T-helper 2 cell treated with Interferon-gamma antibody and Interleukin-4, amounts not matched to agents 5 μg/mL and 100 μg/mL, for 36 hours (primary cell): ENCODE measurements around the gene ATP11A.
"Not testable (repeated sequence)": the region's sequence is repeated elsewhere in the genome, so short reads cannot be mapped to it uniquely, and the experiment has no call there.

Experiments
- DNase-seq: peaks from one replicate; pipeline ENCODE4 v3.0.0; 2021; ENCODE audit warnings: low spot score
- H3K27ac Mint-ChIP-seq: one replicate; pipeline ENCODE4 v1.8.0; 2021; ENCODE audit warnings: mild to moderate bottlenecking, mixed read lengths
- H3K27me3 Mint-ChIP-seq: one replicate; pipeline ENCODE4 v1.8.0; 2021; ENCODE audit warnings: low read depth, mixed read lengths
- H3K36me3 Mint-ChIP-seq: one replicate; pipeline ENCODE4 v1.8.0; 2021; ENCODE audit warnings: low read depth, mixed read lengths
- H3K4me1 Mint-ChIP-seq: one replicate; pipeline ENCODE4 v1.8.0; 2021; ENCODE audit warnings: low read depth, mixed read lengths
- H3K4me3 Mint-ChIP-seq: one replicate; pipeline ENCODE4 v1.8.0; 2022; ENCODE audit warnings: mild to moderate bottlenecking, moderate library complexity, mixed read lengths
- H3K9me3 Mint-ChIP-seq: one replicate; pipeline ENCODE4 v1.8.0; 2021; ENCODE audit warnings: mixed read lengths

ATP11A gene

DNA sequence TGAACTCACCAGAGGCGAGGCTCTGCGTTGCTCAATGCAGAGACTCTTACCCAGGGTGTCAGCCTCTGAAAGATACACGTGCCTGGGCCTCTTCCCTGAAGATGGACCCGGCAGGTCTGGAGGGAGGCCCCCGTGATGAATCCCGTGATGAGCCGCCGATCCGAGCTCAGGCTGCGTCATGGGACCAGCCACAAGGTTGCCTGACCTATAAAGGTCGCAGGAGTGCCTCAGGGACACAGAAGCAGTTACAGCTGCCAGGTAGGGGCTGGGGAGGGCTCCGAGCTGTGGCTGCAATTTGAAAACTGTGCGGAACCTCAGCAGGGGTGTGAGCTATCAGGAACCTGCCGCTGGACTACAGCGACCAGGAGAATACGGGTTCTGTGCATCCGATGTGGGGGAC is 10.5 kb upstream of the ATP11A start:
- H3K36me3 Mint-ChIP-seq: no peaks in the 10 kb centered on the region
- peaks cover 7% of the 10 kb centered on the region for H3K4me1 Mint-ChIP-seq
- no peak overlapping the region for H3K27ac Mint-ChIP-seq
- H3K9me3 Mint-ChIP-seq: no peaks in the 10 kb centered on the region
- no peak overlapping the region for H3K4me3 Mint-ChIP-seq
- no peak for DNase-seq
- peaks cover 5% of the 10 kb centered on the region for H3K27me3 Mint-ChIP-seq

DNA sequence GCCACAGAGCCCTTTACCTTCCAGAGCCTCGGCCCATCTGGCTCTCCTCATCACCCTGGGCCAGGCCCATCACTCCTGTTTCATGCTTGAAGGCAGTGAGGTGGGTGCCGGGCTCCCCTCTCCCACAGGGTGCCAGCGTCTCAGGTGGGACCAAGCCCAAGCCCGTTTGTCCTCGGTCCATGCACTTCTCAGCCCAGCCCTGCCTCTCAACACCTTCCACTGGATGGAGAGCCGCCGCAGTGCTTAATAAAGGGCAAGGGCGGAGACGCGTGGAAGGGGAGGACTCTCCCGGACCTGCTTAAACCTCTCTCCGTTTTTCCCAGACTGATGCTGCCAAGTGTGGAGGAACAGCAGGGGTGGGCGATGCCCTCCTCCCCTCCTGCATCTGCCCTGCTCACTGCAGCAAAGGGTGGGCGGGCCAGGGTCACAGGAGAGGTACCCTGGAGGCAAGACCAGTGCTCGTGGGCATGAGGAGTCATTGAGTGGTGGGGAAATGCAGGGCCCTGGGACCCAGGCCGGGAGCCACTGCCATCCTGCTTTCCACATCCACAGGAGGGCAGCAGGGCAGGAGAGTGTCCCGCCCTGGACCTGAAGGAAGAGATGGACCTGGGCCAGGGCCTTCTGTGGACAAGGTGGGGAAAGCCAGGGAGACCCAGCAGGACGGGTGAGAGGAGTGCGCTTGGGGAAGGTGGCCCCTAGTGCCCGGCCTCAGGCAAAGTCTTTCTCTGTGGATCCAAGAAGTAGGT is 9.7 kb upstream of the ATP11A start:
- no peak overlapping the region for H3K27ac Mint-ChIP-seq
- H3K4me1 Mint-ChIP-seq: peaks cover 2% of the 10 kb centered on the region
- no peaks in the 10 kb centered on the region for H3K9me3 Mint-ChIP-seq
- no peak for DNase-seq
- H3K27me3 Mint-ChIP-seq: peaks cover 5% of the 10 kb centered on the region
- H3K36me3 Mint-ChIP-seq: no peaks in the 10 kb centered on the region
- no peak overlapping the region for H3K4me3 Mint-ChIP-seq

DNA sequence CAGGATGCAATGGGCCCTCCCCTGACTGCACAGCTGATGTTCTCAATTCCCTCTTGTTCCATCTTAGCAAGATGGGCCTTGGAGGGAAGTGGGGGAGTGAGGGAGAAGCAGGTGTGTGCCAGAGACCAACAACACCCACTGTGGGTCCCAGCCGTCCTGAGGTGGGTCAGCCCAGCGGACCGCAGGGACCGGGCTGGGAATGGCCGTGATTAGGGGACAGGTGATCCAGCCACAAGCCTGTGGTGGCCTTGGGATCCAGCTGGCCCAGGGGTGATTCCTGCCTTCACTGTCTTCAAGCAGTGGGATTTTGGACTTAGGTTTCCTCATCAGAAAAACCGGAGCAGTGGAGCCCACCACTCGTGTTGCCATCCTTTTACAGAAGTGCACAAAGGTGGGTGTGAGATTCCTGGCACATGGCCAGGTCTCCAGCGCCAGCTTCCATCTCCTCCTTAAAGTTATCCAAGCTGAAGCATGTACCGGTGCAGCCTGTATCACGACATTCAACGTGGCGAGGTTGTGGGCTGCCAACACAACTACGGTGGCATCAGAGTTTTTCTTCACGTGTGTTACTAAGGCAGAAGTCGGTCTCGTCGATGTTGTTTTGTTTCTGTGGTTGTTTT is 9.0 kb upstream of the ATP11A start:
- Mint-ChIP-seq H3K4me1 (no peaks in the 10 kb centered on the region), H3K27me3 (peaks cover 5% of the 10 kb centered on the region), H3K9me3 (no peaks in the 10 kb centered on the region), H3K4me3 (no peak overlapping the region), H3K27ac (no peak overlapping the region), H3K36me3 (no peaks in the 10 kb centered on the region)
- no peak for DNase-seq

GRCh38 chr13:112683581-112683980 is 6.3 kb upstream of the ATP11A start:
- Mint-ChIP-seq H3K4me1 (peaks cover 8% of the 10 kb centered on the region), H3K36me3 (peaks cover 3% of the 10 kb centered on the region), H3K27ac (no peak overlapping the region), H3K27me3 (peaks cover 5% of the 10 kb centered on the region), H3K4me3 (no peak overlapping the region), H3K9me3 (no peaks in the 10 kb centered on the region)
- DNase-seq: no peak

DNA sequence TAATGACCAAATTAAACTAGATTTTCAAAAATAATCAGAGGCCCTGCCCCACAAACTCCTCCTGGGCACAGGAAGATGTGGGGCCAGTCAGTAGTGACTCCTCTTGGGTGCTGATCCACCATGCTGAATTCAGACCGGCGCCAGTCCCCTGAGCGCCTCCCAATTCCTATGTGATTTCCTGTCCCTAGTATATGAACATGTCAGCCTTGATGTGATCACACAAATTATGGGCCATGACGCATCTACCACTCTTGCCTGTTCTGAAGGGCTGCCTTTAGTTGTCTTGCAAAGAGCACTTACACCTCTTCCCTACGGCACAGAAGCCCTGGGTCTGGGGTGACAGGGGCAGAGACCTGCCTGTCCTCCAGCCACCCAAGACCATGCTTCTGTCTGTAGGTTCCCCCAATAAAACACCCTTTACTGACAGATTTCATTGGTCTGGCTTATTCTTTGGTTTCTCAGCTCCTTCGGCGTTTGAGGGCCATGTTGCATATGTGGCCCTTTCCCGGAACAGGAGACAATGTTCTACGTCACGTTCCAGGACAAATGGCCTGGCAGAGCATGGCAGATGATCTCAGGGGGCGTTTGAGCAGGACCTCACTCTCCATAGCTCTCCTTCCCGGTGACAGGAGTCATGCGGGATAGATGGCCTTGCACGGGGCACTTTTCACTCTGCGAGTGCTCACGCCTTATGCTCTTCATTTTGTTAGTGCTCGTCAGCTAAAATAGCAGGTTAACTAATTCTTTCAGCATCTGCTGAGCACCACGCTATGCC is 5.6 kb upstream of the ATP11A start:
- Mint-ChIP-seq H3K4me3 (no peak overlapping the region), H3K27me3 (peaks cover 5% of the 10 kb centered on the region), H3K27ac (no peak overlapping the region), H3K36me3 (peaks cover 3% of the 10 kb centered on the region), H3K4me1 (peaks cover 15% of the 10 kb centered on the region), H3K9me3 (no peaks in the 10 kb centered on the region)
- no peak for DNase-seq

DNA sequence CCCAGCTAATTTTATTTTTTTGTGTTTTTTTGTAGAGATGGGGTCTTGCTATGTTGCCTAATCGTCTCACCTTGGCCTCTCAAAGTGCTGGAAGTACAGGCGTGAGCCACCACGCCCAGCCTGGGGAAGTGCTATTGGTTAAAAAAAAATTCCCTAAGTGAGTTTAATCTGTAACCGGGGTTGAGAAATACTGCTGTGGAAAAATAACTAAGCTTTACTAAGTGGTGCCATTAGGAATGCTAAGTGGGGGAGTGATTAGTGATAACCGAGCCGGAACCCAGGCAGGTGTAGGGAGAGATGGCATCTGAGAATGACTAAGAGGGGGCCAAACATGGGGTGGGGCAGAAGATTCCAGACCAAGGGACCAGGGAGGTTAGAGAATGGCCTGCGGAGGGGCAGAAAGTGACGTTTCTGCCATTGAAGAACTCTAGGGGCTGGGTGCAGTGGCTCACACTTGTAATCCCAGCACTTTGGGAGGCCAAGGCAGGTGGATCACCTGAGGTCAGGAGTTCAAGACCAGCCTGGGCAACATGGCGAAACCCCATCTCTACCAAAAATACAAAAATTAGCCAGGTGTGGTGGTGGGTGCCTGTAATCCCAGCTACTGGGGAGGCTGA is 4.5 kb upstream of the ATP11A start:
- not testable (repeated sequence) for H3K27ac Mint-ChIP-seq, H3K36me3 Mint-ChIP-seq, H3K4me3 Mint-ChIP-seq

GRCh38 chr13:112685896-112686295 is 3.9 kb upstream of the ATP11A start:
- H3K4me1 Mint-ChIP-seq: peaks cover 15% of the 10 kb centered on the region
- peaks cover 5% of the 10 kb centered on the region for H3K27me3 Mint-ChIP-seq
- H3K9me3 Mint-ChIP-seq: no peaks in the 10 kb centered on the region
- DNase-seq: no peak
- H3K36me3 Mint-ChIP-seq: peaks cover 3% of the 10 kb centered on the region
- no peak overlapping the region for H3K27ac Mint-ChIP-seq
- H3K4me3 Mint-ChIP-seq: no peak overlapping the region

More for the DNA sequence above, 4.5 kb upstream of the ATP11A start:
- DNase-seq, H3K27me3 Mint-ChIP-seq, H3K9me3 Mint-ChIP-seq: not testable (repeated sequence)
- peaks cover 15% of the 10 kb centered on the region for H3K4me1 Mint-ChIP-seq

GRCh38 chr13:112686364-112686763 is 3.5 kb upstream of the ATP11A start:
- Mint-ChIP-seq H3K36me3 (peaks cover 3% of the 10 kb centered on the region), H3K27ac (no peak overlapping the region), H3K9me3 (no peaks in the 10 kb centered on the region), H3K4me3 (no peak overlapping the region), H3K4me1 (peaks cover 17% of the 10 kb centered on the region), H3K27me3 (peaks cover 5% of the 10 kb centered on the region)
- DNase-seq: no peak

GRCh38 chr13:112686987-112687386 is 2.9 kb upstream of the ATP11A start:
- no peak for DNase-seq
- Mint-ChIP-seq H3K4me1 (peaks cover 23% of the 10 kb centered on the region), H3K27ac (no peak overlapping the region), H3K4me3 (no peak overlapping the region), H3K36me3 (peaks cover 3% of the 10 kb centered on the region), H3K9me3 (no peaks in the 10 kb centered on the region), H3K27me3 (peaks cover 5% of the 10 kb centered on the region)

DNA sequence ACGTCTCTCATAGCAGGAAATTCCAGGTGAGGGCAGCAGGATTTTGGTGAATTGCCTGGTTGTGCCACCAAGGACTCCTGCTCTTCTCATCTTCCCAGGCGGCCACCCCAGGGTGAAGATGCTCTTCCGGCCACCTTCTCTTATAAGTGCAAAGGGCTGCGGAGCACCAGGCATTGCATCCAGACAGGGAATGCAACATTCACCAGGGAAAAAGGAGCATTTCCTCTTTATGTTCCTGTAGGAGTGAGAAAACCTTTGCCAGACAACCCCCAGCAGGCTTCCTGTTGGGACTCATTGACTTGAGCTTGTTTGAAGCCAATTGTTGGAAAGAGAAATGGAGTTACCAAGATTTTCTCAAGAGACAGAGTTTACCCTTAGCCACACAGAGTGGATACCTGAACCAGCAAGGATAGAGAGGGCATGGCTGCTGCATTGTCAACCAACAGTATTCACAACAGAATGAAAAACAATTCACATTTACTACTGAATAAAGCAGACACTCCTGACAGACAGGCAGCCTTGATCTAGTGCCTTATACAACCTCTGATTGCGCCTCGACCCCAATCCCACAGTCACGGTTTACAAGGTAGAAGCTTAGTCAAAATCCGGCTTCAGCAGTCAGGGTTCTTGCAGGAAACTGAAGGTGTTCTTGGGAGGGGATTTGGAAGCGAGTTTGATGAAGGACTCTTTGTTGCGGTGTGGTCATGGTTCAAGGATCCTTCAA is 1.8 kb upstream of the ATP11A start:
- Mint-ChIP-seq H3K27ac (peak overlapping the region; percentile 92), H3K36me3 (peaks cover 3% of the 10 kb centered on the region), H3K4me1 (peaks cover 32% of the 10 kb centered on the region), H3K4me3 (peak overlapping the region; percentile 79), H3K9me3 (no peaks in the 10 kb centered on the region), H3K27me3 (peaks cover 5% of the 10 kb centered on the region)
- no peak for DNase-seq

GRCh38 chr13:112688560-112689302 is 1.1 kb upstream of the ATP11A start:
- H3K4me1 Mint-ChIP-seq: peaks cover 37% of the 10 kb centered on the region
- peak; percentile 74 for DNase-seq
- H3K36me3 Mint-ChIP-seq: peaks cover 3% of the 10 kb centered on the region
- peak overlapping the region; percentile 79 for H3K4me3 Mint-ChIP-seq
- H3K27me3 Mint-ChIP-seq: peaks cover 3% of the 10 kb centered on the region
- no peaks in the 10 kb centered on the region for H3K9me3 Mint-ChIP-seq
- peak overlapping the region; percentile 92 for H3K27ac Mint-ChIP-seq

- H3K27ac Mint-ChIP-seq: peak overlapping the region; percentile 45
- H3K27me3 Mint-ChIP-seq: no peaks in the 10 kb centered on the region
- peak overlapping the region; percentile 90 for H3K4me3 Mint-ChIP-seq
- peaks cover 42% of the 10 kb centered on the region for H3K4me1 Mint-ChIP-seq
- H3K36me3 Mint-ChIP-seq: peaks cover 3% of the 10 kb centered on the region
- DNase-seq: peak; percentile 19
- no peaks in the 10 kb centered on the region for H3K9me3 Mint-ChIP-seq
Observed at GRCh38 chr13:112690283-112690929, 568 bp downstream of the ATP11A start.
